AG10803 (cell line): ENCODE measurements around the gene MYO16.

Experiments used
- DNase-seq: peaks from one replicate; pipeline ENCODE4 v3.0.0; 2010; ENCODE audit warnings: low read depth
- H3K4me3 ChIP-seq: 2 replicates; pipeline ENCODE4 v1.5.1; 2011; ENCODE audit warnings: mild to moderate bottlenecking, low read length, control low read depth
- TF ChIP-seq, protein P1 (sequence below): conservative IDR thresholded peaks from 2 replicates; pipeline ENCODE4 v1.5.1; 2011; ENCODE audit warnings: mild to moderate bottlenecking, low read length, control low read depth, inconsistent platforms

Gene MYO16

DNA sequence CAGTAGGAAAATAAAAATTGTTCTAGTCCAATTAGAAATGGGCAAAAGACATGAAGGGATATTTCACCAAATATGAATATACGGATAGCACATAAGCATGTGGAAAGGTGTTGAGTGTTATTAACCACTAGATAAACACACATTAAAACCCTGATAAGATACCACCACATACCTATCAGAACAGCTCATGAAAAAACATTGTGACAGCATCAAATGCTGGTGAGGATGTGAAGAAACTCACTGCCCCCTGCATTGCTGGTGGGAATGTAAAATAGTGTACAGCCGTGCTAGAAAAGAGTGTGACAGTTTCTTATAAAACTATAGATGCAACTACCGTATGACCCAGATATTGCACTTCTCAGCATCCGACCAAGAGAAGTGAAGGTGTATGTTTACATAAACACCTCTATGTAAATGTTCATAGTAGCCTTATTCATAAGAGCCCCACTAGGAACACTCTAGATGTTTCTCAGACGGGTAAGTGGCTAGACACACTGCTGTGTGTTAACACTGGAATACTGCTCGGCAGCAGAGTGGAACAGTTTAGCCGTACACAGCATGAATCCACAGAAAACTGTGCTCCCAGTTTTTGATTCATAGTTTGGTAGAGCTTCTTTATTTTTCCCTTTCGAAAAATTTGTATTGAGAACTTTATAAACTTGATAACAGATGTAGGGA lies 321.1 kb downstream of the MYO16 start:
- no peak overlapping the region for H3K4me3 ChIP-seq

DNA sequence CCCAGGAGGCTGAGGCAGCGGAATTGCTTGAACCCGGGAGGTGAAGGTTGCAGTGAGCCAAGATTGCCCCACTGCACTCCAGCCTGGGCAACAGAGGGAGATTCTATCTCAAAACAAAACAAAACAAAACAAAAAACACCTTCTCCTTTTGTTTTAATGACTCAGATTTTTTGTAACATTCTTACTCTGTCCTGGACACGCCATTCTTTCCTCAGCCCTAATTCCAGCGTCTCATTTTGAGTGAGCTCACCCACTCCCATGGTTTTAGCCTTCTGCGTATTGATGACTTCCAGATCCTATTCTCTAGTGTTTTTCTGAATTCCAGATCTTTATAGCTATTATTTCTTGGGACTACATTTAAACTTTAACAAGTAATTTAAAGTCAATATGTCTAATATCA lies 326.3 kb downstream of the MYO16 start:
- no peak for DNase-seq
- TF ChIP-seq, protein P1, sequence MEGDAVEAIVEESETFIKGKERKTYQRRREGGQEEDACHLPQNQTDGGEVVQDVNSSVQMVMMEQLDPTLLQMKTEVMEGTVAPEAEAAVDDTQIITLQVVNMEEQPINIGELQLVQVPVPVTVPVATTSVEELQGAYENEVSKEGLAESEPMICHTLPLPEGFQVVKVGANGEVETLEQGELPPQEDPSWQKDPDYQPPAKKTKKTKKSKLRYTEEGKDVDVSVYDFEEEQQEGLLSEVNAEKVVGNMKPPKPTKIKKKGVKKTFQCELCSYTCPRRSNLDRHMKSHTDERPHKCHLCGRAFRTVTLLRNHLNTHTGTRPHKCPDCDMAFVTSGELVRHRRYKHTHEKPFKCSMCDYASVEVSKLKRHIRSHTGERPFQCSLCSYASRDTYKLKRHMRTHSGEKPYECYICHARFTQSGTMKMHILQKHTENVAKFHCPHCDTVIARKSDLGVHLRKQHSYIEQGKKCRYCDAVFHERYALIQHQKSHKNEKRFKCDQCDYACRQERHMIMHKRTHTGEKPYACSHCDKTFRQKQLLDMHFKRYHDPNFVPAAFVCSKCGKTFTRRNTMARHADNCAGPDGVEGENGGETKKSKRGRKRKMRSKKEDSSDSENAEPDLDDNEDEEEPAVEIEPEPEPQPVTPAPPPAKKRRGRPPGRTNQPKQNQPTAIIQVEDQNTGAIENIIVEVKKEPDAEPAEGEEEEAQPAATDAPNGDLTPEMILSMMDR = no peak
- no peak overlapping the region for H3K4me3 ChIP-seq

More for the DNA sequence above, 321.1 kb downstream of the MYO16 start:
- DNase-seq = no peak
- TF ChIP-seq, protein P1 = no peak

DNA sequence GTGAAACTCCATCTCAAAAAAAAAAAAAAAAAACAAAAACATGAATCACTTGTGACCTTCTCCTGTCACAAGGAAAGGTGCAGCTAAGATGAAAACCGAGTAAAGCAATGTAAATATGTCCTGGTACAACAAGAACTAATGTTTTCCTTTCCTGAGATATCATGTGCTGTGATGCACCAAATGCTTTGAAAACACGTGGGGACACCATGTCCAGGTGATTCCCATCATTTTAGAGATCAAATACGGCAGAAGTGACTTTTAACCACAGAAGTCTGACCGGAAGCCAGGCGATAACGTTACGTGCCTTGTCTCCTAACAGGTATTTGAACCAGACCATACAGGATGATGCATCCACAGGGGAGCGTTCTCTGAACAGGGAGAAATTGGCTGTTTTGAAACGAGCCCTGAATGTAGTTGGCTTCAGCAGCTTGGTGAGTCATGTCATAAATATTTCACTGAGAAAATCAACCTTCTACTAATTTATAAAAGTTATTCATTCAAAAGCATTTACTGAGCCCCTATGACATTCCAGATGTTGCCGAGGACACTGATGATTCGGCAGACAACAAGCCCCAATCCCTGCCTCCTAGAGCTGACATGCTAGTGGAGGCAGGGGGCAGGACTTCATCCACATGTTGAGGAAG lies 328.1 kb downstream of the MYO16 start:
- no peak overlapping the region for H3K4me3 ChIP-seq
- DNase-seq = peak; percentile 95

DNA sequence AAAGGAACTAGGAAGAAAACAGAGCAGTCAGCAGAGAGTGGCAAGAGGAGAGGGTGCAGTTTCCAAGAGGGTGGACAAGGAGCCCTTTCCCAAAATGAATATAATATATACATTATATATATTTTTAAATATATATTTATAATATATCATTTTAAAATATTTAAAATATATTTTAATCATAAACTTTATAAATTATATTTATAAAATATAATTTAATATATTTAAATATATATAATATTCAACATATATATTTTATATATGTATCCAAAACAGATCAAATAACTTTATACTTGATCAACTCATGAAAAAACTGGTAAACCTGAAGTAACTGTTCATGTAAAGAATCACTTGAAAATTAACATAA lies 328.6 kb downstream of the MYO16 start:
- H3K4me3 ChIP-seq = no peak overlapping the region
- DNase-seq = no peak
- TF ChIP-seq, protein P1 = no peak

More for the DNA sequence above, 328.1 kb downstream of the MYO16 start:
- TF ChIP-seq, protein P1 = peak; percentile 16

DNA sequence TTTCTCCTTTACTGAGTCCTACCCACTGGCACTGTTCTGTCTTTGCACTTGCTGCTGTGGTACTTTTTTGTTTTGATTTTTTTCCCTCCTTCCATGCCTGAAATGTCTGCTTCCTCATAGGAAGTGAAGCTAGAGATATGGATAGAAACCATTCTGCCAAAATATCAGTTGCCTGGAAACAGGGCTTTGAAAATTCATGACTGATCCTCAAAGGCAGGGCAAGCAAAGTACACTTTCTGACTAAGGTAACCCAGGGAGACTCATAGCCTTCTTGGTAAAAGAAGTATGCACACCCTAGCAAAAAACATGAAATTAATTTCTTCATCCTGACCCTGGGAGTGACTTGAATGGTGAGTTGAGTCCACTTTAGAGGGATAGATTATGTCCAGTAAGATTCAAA lies 329.8 kb downstream of the MYO16 start:
- H3K4me3 ChIP-seq = no peak overlapping the region
- peak; percentile 25 for DNase-seq
- TF ChIP-seq, protein P1 = no peak

DNA sequence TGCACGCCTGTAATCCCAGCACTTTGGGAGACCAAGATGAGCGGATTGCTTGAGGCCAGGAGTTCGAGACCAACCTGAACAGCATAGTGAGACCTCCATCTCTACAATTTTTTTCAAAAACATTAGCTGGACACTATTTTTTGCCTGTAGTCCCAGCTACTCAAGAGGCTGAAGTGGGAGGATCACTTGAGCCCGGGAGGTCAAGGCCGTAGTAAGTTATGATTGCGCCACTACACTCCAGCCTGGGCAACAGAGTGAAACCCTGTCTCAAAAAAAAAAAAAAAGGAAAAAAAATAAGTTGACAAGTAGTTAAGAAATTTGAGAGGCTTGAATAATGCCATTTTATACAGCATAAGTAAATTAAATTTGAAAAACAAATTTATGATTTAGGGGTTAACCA lies 330.6 kb downstream of the MYO16 start:
- TF ChIP-seq, protein P1 = no peak
- no peak overlapping the region for H3K4me3 ChIP-seq
- DNase-seq = no peak

DNA sequence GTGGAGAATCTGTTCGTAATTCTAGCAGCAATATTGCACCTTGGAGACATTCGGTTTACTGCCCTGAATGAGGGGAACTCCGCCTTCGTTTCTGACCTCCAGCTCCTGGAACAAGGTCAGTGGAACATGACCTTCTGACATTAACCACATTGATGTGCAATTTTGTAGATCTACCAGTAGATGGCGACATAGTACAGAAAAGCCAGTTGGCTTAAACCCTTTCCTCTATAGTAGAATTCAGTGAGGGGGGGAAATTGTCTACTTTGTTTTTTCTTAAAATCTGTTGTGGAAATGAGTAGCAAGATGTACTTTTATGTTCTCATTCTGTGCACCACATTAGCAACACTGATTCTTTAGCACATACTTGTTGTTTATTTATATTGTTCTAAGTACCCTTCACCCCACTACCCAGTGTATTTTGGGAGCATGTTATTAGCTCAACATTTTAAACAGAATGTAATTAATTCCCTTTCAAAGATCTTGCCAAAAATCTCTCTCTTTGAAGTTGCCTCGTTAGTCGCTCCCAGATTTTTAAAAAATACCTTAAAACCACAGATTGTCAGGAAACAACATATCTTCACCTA lies 332.2 kb downstream of the MYO16 start:
- TF ChIP-seq, protein P1 = peak; percentile 89
- no peak overlapping the region for H3K4me3 ChIP-seq
- DNase-seq = peak; percentile 69
